CD4-positive, alpha-beta T cell treated with Interleukin-6 for 4 hours (primary cell): ENCODE data around the gene POLR1G.

Experiments used
- DNase-seq: peaks from one replicate; pipeline ENCODE4 v3.0.0-alpha.2; 2020; ENCODE audit warnings: mixed read lengths

The POLR1G gene

DNA sequence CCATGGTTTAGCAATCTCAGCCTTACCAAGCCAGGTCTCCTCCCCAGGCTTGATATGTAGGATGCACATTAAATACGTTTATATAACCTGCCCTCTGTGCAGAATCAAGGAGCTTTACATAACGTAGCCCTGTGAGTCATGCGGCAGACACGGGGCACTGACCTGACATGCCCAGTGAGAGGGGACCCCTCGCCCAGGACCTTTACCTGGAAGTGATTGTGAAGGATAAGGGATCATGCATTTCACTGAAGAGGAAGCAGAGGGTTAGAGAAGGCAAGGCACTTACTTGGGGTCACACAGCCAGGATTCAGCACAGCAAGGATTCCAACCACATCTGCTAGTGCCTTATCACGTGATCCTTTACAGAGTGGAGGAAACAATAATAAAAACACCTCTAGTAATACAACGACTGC, 42.4 kb downstream of the POLR1G start:
- DNase-seq, result no peak

DNA sequence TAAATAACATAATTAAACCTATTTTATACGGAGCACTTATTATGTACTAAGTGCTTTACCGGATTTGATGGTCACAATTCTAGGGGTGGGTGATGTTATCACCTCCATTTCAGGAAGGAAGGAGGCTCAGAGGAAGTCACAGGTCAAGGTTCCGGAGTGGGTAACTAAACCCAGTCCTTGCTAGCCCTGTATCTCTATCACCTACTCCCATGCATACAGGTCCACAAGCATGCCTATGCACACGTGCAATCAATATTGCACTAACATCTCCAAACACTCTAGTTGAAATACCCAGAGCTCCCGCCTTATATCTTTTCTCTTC, 43.5 kb downstream of the POLR1G start:
- peak; percentile 30 for DNase-seq

DNA sequence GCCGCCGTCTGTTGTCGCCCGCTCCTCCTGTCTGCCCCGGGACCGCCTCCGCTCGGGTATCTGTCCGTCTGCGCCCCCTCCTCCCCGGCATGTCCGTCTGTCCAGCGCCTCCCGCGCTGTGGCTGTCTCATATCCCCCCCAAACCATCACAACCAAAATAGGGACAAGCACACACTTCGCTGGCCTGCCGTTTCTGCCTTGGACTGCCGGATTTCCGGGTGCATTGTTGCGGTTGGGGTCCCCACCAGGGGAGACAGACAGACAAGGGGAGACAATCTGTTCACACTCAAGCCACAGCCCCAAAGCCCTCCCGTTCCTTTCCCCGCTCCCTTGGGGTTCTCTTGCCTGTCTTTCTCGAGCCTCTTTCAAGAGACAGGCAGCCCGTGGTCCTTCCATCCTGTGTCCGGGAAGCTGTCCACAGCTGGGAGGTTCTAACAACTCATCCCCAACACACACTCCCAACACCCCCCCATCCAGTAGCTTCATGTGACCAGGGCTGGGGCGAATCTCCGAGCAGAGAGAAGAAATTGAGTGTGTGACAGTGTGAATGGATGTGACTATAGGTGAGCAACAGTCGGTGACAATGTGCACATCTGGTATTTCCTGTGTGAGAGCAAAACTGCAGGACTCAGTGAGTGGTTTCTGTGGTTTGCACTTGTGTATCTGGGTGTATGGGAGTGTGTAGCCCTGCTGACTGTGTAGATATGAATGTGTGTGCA, 44.8 kb downstream of the POLR1G start:
- peak; percentile 51 for DNase-seq

DNA sequence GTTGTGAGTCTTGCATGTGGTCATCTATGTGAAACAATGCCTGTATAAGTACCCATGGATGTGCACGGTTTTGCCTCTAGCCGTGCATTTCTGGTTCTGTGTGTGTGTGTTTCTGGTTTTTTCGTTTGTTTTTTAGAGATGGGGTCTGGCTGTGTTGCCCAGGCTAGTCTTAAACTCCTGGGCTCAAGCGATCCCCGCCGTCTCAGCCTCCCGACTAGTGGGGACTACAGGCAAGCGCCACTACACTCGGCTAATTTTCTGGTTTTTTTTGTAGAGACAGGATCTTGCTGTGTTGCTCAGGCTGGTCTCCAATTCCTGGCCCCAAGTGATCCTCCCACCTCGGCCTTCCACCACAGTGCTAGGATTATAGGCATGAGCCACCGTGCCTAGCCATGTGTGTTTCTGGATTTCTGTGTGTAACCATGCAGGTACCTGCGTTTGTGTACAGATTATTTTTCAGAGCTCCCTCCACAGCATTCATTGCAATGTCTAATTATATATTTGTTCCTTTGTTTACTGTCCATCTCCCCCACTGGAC, 45.5 kb downstream of the POLR1G start:
- DNase-seq, result no peak

- peak; percentile 65 for DNase-seq
Observed at GRCh38 chr19:45455707-45456499, 49.5 kb downstream of the POLR1G start.

- DNase-seq, result no peak
Observed at GRCh38 chr19:45456500-45456815, 50.0 kb downstream of the POLR1G start.

DNA sequence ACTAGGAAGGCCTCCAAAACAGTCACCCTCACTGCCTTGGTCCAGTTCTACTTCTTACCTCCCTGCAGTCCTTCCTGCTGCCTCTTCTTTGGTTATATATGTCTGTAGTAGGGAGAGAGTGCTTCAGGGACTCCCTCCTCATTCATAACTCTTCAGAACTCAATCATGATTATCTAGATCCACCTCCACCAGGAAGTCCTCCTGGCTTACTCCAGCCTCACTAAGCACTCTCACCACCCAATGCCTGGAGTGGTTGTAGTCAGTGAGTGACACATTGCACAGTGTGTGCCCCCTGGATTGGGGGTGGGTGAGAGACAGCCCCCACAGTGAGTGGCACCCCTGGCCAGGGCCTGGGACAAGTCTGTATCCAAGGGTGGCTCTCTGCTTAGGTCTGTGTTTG, 51.3 kb downstream of the POLR1G start:
- DNase-seq, result no peak
